BJ (cell line): ENCODE results near the gene ANKK1. TPM values are rescaled to one million over a fixed set of nuclear protein-coding genes. Genes with fewer than 3 reads are reported as not detected.

Experiments used
- CTCF ChIA-PET: fragments of 350-600 bp; formaldehyde crosslinking; extraction: SDS; loops from one replicate; lab custom pipeline; 2021; ENCODE audit warnings: antibody characterized with exemption, inconsistent platforms; lab: Yijun Ruan, JAX
- POLR2A ChIA-PET: fragments of 300-600 bp; sonication (Branson Sonifier 250); formaldehyde crosslinking; extraction: SDS; loops from one replicate; lab custom pipeline; 2021; ENCODE audit warnings: antibody characterized with exemption; lab: Charles Lee
- DNase-seq: peaks from one replicate; pipeline ENCODE4 v3.0.0-alpha.2; 2011; ENCODE audit warnings: low read depth
- H3K27me3 ChIP-seq: 2 replicates; pipeline ENCODE4 v1.6.0; 2011; ENCODE audit warnings: low read length; ENCODE audit not compliant: control insufficient read depth, insufficient read depth
- H3K36me3 ChIP-seq: 2 replicates; pipeline ENCODE4 v1.5.1; 2011; ENCODE audit warnings: low read length; ENCODE audit not compliant: control insufficient read depth, insufficient read depth
- H3K4me3 ChIP-seq: 2 replicates; pipeline ENCODE4 v1.5.1; 2011; ENCODE audit warnings: low read depth, mild to moderate bottlenecking, control low read depth, low read length
- polyA plus RNA-seq: library from polyadenylated mRNA; depleted of rRNA; stranded (reverse); fragments of >200 nt; gene quantifications from 2 replicates; pipeline ENCODE4 v1.2.3, GENCODE V29; 2011
- TF ChIP-seq, protein P1 (sequence below): IDR thresholded peaks from 2 replicates; pipeline ENCODE4 v1.5.1; 2011; ENCODE audit warnings: low read depth, mild to moderate bottlenecking, control low read depth, inconsistent platforms, low read length, moderate library complexity; ENCODE audit not compliant: insufficient read depth

The ANKK1 gene
- polyA plus RNA-seq, 1 experiment: not detected

DNA sequence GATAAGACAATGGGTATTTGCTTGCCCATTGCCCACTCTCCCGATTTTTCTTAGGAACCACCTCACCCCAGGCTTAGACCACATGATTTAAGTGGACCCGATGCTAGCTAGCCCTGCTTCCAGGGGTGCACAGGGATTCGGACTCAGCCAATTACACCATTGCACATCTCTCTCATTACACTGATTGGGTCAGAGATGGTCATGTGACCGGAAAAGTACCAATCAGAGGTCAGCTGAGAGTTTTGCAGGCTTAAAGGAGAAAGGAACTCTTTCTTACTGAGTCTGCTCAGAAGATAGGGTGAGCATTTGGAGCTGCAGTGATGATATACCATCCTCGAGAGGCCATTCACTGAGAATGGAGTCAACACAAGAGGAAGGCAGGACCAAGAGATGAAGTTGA lies 12.2 kb upstream of the ANKK1 start:
- Histone ChIP-seq H3K4me3 (no peak overlapping the region), H3K36me3 (no peaks in the 10 kb centered on the region), H3K27me3 (0 out of 2 replicates have a peak, but pooled peaks cover 2% of the 10 kb centered on the region)
- POLR2A ChIA-PET: no interaction called here
- no peak for DNase-seq
- CTCF ChIA-PET: interaction anchor here (1.5 kb wide), 1 partner anchor 62 kb away, joined by 3 read pairs; no protein-coding TSS in a partner anchor
- TF ChIP-seq, protein P1, sequence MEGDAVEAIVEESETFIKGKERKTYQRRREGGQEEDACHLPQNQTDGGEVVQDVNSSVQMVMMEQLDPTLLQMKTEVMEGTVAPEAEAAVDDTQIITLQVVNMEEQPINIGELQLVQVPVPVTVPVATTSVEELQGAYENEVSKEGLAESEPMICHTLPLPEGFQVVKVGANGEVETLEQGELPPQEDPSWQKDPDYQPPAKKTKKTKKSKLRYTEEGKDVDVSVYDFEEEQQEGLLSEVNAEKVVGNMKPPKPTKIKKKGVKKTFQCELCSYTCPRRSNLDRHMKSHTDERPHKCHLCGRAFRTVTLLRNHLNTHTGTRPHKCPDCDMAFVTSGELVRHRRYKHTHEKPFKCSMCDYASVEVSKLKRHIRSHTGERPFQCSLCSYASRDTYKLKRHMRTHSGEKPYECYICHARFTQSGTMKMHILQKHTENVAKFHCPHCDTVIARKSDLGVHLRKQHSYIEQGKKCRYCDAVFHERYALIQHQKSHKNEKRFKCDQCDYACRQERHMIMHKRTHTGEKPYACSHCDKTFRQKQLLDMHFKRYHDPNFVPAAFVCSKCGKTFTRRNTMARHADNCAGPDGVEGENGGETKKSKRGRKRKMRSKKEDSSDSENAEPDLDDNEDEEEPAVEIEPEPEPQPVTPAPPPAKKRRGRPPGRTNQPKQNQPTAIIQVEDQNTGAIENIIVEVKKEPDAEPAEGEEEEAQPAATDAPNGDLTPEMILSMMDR: no peak

DNA sequence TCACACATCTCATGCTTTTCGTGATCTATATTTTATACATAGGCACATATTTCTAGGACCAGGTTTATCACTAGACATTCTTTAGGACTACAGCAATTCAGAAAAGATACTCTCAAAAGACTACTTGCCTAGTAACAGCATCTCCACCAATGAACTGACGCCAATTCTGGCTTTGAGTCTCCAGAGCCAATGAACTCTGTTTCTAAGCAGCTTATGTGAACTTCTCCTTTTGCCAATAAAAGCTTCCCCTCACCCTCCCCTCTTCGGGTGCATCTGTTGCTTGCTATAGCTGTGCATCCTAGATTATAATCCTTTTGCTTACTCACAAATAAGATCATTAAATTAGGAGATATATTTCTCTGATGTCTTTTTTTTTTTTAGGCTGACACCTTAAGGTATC lies 11.4 kb upstream of the ANKK1 start:
- CTCF ChIA-PET: interaction anchor here (1.5 kb wide), 1 partner anchor 63 kb away, joined by 3 read pairs; no protein-coding TSS in a partner anchor
- TF ChIP-seq, protein P1: no peak
- Histone ChIP-seq H3K36me3 (no peaks in the 10 kb centered on the region), H3K4me3 (no peak overlapping the region), H3K27me3 (0 out of 2 replicates have a peak, but pooled peaks cover 2% of the 10 kb centered on the region)
- no peak for DNase-seq
- POLR2A ChIA-PET: no interaction called here

DNA sequence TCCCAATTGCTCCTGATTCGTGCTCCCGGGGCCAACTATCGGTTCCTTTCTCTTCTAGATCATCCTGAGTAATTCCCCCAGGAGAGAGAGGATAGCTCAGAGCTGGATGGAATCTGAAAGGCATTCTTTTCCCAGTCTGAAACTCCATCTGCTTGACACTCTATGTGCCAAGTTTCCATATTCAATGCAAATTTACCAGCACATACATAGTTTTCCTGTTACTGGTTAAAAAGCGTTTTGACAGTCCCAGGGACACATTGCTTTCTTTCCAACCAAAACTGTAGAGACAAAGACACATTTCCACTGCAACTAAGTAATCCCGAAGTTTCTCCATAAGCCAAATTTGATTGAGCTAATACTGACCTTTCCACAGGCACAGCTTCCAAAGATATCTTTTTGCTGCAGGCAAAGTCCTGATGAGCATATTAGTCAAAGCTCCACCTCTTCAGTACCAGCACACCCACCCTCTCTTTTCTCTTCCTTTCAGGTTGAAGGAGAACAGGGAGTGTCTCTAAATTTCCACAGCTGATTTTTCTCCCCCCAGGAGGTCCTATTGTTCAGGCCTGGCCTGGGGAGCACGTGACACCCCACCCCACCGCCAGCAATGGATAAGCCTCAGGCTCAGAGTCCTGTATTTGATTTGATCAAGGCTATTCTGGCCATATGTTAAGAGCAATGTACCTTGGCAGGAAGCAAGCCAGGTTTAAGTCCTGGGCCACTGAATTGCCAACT lies 9.7 kb upstream of the ANKK1 start:
- ChIA-PET CTCF (no interaction called here), POLR2A (no interaction called here)
- TF ChIP-seq, protein P1: no peak
- H3K27me3 ChIP-seq: peaks cover 2% of the 10 kb centered on the region; the same call in 1 of the 2 replicates
- H3K4me3 ChIP-seq: no peak overlapping the region
- DNase-seq: no peak
- no peaks in the 10 kb centered on the region for H3K36me3 ChIP-seq

DNA sequence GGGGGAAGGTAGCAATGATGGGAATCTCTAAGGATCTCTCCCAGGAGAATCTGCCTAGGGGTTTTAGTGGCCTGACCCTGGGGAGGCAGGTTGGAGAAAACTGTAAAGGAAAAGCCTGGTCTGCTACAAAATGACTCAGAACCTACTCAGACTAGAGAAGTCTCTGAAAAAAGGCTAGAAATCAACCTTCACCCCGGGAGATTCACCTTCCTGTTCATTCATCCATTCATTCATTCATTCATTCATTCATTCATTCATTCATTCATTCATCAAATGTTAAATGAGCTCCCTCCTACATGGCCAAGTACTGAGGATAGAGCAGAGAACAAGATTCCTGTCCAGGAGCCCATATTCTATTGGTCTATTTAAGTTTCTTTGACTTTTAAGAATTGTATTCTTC lies 8.9 kb upstream of the ANKK1 start:
- ChIA-PET CTCF (no interaction called here), POLR2A (no interaction called here)
- no peaks in the 10 kb centered on the region for H3K36me3 ChIP-seq
- DNase-seq: no peak
- TF ChIP-seq, protein P1: no peak
- no peak overlapping the region for H3K4me3 ChIP-seq
- peaks cover 2% of the 10 kb centered on the region; the same call in 1 of the 2 replicates for H3K27me3 ChIP-seq

DNA sequence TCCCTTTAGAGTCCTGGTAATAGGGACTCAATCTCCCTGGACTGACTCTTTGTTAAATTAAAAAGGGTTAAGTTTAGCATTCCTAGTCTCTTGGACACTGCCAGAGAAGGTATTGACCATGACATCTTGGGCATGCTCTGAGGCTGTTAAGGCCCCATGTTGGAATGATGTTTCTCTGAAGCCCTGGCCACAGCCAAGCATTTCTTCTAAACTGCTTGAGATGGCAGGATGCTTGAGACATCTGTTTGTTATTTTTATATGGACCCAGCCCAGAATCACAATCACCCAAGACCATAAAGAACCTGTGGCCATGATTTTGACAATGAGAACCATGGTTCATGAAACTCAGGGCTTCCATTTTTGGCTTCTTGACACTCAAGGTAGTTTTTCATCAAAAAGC lies 5.5 kb upstream of the ANKK1 start:
- Histone ChIP-seq H3K36me3 (no peaks in the 10 kb centered on the region), H3K4me3 (no peak overlapping the region), H3K27me3 (peaks cover 3% of the 10 kb centered on the region)
- ChIA-PET CTCF (no interaction called here), POLR2A (no interaction called here)
- no peak for DNase-seq
- TF ChIP-seq, protein P1: no peak
